ENCODE data around the gene RABEP1.

Gene RABEP1

DNA sequence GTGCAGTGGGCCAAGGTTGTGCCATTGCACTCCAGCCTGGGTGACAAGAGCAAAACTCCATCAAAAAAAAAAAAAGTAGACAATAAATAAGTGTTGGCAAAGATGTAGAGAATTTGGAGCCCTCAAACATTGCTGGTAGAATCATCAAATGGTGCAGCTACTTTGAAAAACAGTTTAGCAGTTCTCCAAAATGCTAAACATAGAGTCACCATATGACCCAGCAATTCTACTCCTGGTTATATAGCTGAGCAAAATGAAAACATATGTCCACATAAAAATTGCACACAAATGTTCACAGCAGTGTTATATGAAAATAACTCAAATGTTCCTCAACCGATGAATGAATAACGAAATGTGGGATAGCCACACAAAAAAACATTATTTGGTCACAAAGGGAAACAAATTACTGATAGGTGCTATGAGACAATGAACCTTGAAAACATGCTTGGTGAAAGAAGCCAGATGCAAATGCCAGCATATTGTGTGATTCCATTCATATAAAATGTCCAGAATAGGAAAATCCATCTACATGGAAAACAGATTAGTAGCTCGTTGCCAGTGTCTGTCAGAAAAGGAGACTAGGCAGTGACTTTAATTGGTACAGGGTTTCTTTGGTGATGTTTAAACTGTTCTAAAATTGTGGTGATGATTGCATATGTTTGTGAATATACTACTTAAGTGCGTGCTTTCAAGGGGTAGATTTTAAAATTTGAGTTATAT, 12.7 kb upstream of the RABEP1 start:
- no peak for DNase-seq

- peak; percentile 23 for DNase-seq
These were observed 9.8 kb upstream of the RABEP1 start for GRCh38 chr17:5272322-5272721.

DNA sequence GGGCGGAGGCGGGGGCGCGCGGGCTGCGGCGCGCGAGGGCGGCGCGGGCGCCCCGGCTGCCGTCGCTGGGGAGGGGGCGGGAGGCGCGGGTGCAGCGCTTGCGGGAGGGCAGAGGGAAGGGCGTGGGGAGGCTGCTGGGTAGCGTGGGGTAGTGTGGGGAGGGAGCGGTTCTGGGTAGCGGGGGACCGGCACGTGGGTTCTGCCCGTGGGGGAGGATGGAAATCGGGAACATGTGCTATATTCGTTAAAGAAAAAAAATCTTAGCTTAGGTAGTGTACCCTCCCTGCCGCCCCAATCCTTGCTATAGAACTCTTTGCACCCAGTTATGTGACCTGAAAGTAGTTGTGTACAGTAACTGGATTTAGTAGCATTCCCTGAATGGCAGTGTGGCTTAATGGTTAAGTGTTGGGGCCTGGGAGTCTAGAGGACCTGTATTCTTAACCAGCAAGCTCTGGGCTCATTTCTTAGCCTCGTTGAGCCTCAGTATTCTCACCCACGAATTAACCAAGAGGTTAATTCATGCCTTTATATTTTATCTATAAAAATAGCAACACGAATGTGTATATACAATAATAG, 646 bp downstream of the RABEP1 start:
- peak; percentile 39 for DNase-seq

DNA sequence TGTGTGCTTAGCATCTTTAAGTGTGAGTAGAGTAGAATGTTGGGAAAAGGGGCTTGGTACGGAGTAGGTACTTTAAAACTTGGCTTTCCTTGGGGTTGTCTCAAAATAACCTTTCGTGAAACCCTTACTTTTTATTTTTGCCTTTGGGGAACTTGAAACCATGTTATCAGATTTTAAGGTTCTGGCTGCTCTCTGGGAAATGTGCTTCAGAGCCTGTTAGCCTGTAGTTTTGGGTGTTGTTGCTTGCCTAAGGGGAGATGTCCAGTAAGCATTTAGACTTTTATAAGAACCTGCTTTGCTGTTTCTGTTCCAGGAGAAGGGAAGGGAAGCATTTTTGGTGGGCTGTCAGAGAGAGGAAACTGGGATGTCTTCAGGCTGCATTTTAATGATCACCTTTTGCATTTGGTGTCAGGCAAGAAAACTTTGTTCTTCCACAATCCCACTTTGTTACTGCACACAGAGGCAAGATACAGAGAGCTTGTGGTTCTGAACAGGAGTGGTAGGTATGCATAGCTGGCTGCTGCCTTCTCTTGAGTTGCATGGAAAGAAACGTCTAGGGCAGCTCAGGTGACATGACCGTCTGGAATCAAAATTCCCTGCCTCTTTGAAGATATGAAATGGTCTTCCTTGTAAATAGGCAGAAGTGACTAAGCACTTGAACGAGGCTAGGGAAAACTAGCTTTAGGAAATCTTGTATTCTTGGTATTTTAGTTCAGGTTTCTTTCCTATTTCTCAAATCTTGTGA, 1.7 kb downstream of the RABEP1 start:
- DNase-seq = no peak

GRCh38 chr17:5284681-5285080, 2.6 kb downstream of the RABEP1 start:
- DNase-seq = no peak

DNA sequence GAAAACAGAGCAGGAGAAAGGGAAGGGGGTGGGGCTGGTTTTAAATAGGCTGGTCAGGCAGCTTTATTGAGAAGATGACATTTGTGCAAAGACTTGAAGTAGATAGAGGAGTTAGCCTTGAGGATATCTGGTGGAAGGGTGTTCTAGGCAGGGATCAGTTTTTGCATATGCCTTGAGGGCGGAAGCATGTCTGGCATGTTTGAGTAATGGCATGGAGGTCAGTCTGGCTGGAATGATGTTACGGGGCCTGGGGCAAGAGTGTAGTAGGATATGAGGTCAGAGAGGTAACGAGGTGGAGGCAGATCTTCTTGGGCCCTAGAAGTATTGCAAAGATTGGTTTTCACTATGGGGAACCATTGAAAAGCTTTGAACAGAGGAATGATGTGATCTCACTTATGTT, 4.8 kb downstream of the RABEP1 start:
- no peak for DNase-seq

GRCh38 chr17:5291683-5292350, 9.7 kb downstream of the RABEP1 start:
- no peak for DNase-seq

DNA sequence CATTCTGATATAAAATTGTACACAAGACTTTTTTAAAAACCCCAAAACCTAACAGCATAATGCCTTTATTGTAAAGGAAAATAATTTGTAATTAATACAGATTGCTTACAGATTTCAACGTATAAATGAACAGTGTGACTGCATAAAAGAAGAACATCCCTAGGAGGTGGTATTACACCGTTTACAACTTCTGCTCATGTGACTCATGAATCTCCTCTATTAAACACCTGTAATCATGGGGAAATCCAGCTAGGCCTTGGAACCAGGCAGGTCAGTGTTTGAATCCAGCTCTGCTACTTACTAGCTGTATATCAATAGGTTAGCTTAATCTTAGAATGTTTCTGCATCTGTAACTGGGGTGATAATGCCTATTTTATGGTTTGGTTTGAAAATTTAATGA, 15.2 kb downstream of the RABEP1 start:
- DNase-seq = no peak

GRCh38 chr17:5299383-5299782, 17.3 kb downstream of the RABEP1 start:
- no peak for DNase-seq

DNA sequence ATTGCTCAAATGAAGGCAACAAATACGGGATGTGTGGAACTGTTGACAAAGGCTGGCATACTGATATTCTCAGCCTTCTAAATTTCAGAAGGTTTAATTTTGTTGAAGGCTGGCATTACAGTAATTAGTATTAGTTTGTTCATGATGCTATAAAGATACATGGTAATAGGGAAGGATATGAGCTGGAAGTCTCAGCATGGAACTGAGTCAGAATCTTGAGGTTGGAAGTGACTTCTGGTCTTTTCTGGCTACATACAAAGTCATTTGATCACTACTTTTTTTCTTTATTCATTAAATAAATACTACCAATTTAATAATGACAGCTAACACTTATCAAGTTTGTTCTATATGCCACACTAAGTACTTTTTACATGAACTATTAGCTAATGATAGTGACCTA, 22.6 kb downstream of the RABEP1 start:
- no peak for DNase-seq

- no peak for DNase-seq
These were observed 27.8 kb downstream of the RABEP1 start for GRCh38 chr17:5309851-5310250.

DNA sequence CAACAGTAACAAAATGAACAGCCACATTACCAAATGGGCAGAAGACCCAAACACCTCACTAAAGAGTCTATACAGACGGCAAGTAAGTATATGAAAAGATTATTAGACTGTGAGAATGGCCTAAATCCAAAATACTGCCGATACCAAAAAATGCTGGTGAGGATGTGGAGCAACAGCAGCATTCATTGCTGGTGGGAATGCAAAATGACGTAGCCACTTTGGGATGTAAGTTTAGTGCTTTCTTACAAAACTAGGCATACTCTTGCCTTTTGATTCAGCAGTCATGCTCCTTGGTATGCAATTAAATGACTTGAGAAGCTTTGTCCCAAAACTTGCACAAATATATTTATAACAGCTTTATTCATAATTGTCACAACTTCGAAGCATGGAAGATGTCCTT, 43.8 kb downstream of the RABEP1 start:
- DNase-seq = no peak

- peak; percentile 19 for DNase-seq
These were observed 47.9 kb downstream of the RABEP1 start for GRCh38 chr17:5329784-5330557.

GRCh38 chr17:5330981-5331380, 48.9 kb downstream of the RABEP1 start:
- peak; percentile 4 for DNase-seq

GRCh38 chr17:5331506-5331905, 49.4 kb downstream of the RABEP1 start:
- DNase-seq = no peak

DNA sequence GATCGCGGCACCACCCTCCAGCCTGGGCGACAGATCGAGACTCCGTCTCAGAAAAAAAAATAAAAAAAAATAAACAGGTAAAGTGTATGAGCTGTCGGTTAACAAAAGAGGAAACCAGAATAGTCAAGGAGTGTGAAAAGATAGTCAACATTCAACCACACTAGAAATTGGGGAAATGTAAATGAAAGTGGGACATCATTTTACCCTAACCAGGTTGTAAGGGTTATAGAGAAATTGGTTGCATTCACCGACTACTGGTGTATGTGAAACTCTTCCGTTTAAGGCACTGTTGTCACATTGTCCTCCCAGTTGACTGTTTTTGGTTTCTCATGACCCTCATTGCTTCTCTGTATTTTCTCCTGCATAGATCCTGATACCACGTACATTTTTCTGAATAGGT, 62.8 kb downstream of the RABEP1 start:
- DNase-seq = no peak

GRCh38 chr17:5352681-5353289, 70.7 kb downstream of the RABEP1 start:
- DNase-seq = no peak

GRCh38 chr17:5354310-5354709, 72.2 kb downstream of the RABEP1 start:
- no peak for DNase-seq

DNA sequence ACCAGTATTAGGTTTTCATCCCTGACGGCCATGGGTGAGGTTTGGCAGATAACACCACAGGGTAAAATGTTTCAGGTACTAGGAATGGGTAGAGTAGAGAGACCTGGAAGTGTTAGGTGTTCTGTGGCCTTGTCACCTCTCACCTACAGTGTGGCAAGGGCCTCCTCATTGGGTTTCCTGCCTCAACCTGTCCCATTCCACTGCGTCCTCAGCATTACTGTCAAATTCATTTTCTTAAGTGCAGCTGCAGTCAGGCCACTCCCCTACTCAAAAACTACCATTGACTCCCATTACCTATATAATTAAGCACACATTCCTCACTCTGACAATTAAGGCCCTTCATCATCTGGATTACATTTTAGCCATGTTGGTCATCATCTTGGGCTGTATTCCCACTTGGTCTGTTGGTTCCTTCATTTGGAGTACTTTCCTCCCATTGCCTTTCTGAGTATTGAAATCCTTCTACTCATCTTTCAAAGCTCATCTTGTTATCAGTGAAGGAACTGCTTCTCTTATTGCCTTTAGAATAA, 72.9 kb downstream of the RABEP1 start:
- DNase-seq = no peak

- no peak for DNase-seq
These were observed 73.5 kb downstream of the RABEP1 start for GRCh38 chr17:5355421-5356129.

- DNase-seq = no peak
These were observed 79.3 kb downstream of the RABEP1 start for GRCh38 chr17:5361426-5361825.

All from activated CD4-positive, alpha-beta T cell treated with anti-CD3 and anti-CD28 coated beads, Interleukin-2, amount 50 U/mL, for 16 hours (primary cell).